H9 (cell line): Measurements from ENCODE around the gene ANXA1. TPM values are rescaled to one million over a fixed set of nuclear protein-coding genes. Genes with fewer than 3 reads are reported as not detected.

Experiments used
- DNase-seq: peaks from one replicate; pipeline ENCODE4 v3.0.0-alpha.2; 2017
- H2AFZ ChIP-seq: one replicate; pipeline ENCODE4 v1.6.1; 2013; ENCODE audit warnings: mild to moderate bottlenecking, low read length, control low read depth, moderate library complexity
- H2AK5ac ChIP-seq: 2 replicates; pipeline ENCODE4 v1.6.1; 2013; ENCODE audit warnings: low read length, control low read depth, mixed read lengths; ENCODE audit not compliant: insufficient read length
- H2BK120ac ChIP-seq: one replicate; pipeline ENCODE4 v1.6.1; 2013; ENCODE audit warnings: low read depth, mild to moderate bottlenecking, low read length, control low read depth, inconsistent platforms; ENCODE audit not compliant: poor library complexity, severe bottlenecking
- H2BK12ac ChIP-seq: 2 replicates; pipeline ENCODE4 v1.6.1; 2013; ENCODE audit warnings: low read length, control low read depth, mixed read lengths, low read depth; ENCODE audit not compliant: insufficient read length
- H2BK15ac ChIP-seq: 2 replicates; pipeline ENCODE4 v1.6.1; 2013; ENCODE audit warnings: low read depth, low read length, control low read depth
- H2BK20ac ChIP-seq: one replicate; pipeline ENCODE4 v1.6.1; 2013; ENCODE audit warnings: low read depth, mild to moderate bottlenecking, low read length, control low read depth, inconsistent platforms; ENCODE audit not compliant: poor library complexity, severe bottlenecking
- H2BK5ac ChIP-seq: 2 replicates; pipeline ENCODE4 v1.6.1; 2013; ENCODE audit warnings: low read length, control low read depth, mixed read lengths; ENCODE audit not compliant: insufficient read length
- H3K14ac ChIP-seq: 2 replicates; pipeline ENCODE4 v1.6.1; 2013; ENCODE audit warnings: low read length, control low read depth; ENCODE audit not compliant: insufficient read depth
- H3K18ac ChIP-seq: 2 replicates; pipeline ENCODE4 v1.6.1; 2013; ENCODE audit warnings: low read depth, mild to moderate bottlenecking, mixed read lengths, low read length, control low read depth; ENCODE audit not compliant: insufficient read length
- H3K23ac ChIP-seq: 2 replicates; pipeline ENCODE4 v1.6.1; 2013; ENCODE audit warnings: low read length, control low read depth, mixed read lengths, low read depth; ENCODE audit not compliant: insufficient read length
- H3K23me2 ChIP-seq: 2 replicates; pipeline ENCODE4 v1.6.1; 2013; ENCODE audit warnings: low read depth, mild to moderate bottlenecking, mixed read lengths, low read length, control low read depth; ENCODE audit not compliant: insufficient read length, poor library complexity, severe bottlenecking
- H3K27ac ChIP-seq: 2 replicates; pipeline ENCODE4 v1.5.1; 2013; ENCODE audit warnings: low read length, control low read depth, mixed read lengths, low read depth; ENCODE audit not compliant: insufficient read length
- H3K27me3 ChIP-seq: 2 replicates; pipeline ENCODE4 v1.6.1; 2013; ENCODE audit warnings: low read length, control low read depth, inconsistent platforms; ENCODE audit not compliant: insufficient read depth
- H3K4ac ChIP-seq: 2 replicates; pipeline ENCODE4 v1.6.1; 2013; ENCODE audit warnings: low read depth, mild to moderate bottlenecking, control low read depth, inconsistent platforms, low read length, moderate library complexity
- H3K4me1 ChIP-seq: 2 replicates; pipeline ENCODE4 v1.6.1; 2013; ENCODE audit warnings: low read length, control low read depth, inconsistent platforms; ENCODE audit not compliant: insufficient read depth
- H3K4me2 ChIP-seq: 2 replicates; pipeline ENCODE4 v1.6.1; 2013; ENCODE audit warnings: low read length, control low read depth, mixed read lengths; ENCODE audit not compliant: insufficient read length, insufficient read depth
- H3K56ac ChIP-seq: 2 replicates; pipeline ENCODE4 v1.6.1; 2013; ENCODE audit warnings: low read depth, mild to moderate bottlenecking, mixed read lengths, low read length, control low read depth; ENCODE audit not compliant: insufficient read length
- H3K79me1 ChIP-seq: 2 replicates; pipeline ENCODE4 v1.6.1; 2013; ENCODE audit warnings: low read depth, mild to moderate bottlenecking, moderate library complexity, low read length, control low read depth, inconsistent platforms; ENCODE audit not compliant: insufficient read depth, poor library complexity, severe bottlenecking
- H3K79me2 ChIP-seq: 2 replicates; pipeline ENCODE4 v1.6.1; 2013; ENCODE audit warnings: low read length, control low read depth, inconsistent platforms; ENCODE audit not compliant: insufficient read depth
- H3K9ac ChIP-seq: 2 replicates; pipeline ENCODE4 v1.6.1; 2013; ENCODE audit warnings: low read length, control low read depth, mixed read lengths; ENCODE audit not compliant: insufficient read length; ENCODE audit errors: extremely low read depth
- H3K9me3 ChIP-seq: one replicate; pipeline ENCODE4 v1.6.1; 2013; ENCODE audit warnings: low read depth, low read length, inconsistent platforms; ENCODE audit not compliant: control insufficient read depth
- H3T11ph ChIP-seq: one replicate; pipeline ENCODE4 v1.6.1; 2013; ENCODE audit warnings: mild to moderate bottlenecking, low read length, control low read depth, inconsistent platforms
- H4K20me1 ChIP-seq: one replicate; pipeline ENCODE4 v1.6.1; 2013; ENCODE audit not compliant: control insufficient read depth, insufficient read length, insufficient read depth
- H4K5ac ChIP-seq: 2 replicates; pipeline ENCODE4 v1.6.1; 2013; ENCODE audit warnings: low read depth, mild to moderate bottlenecking, mixed read lengths, low read length, control low read depth; ENCODE audit not compliant: insufficient read length
- H4K8ac ChIP-seq: replicated peaks from 2 replicates; pipeline ENCODE4 v1.6.1; 2013; ENCODE audit warnings: low read length, control low read depth, mixed read lengths, low read depth; ENCODE audit not compliant: insufficient read length
- H4K91ac ChIP-seq: 2 replicates; pipeline ENCODE4 v1.6.1; 2013; ENCODE audit warnings: low read depth, mild to moderate bottlenecking, moderate library complexity, mixed read lengths, low read length, control low read depth; ENCODE audit not compliant: insufficient read length
- H3K27ac Mint-ChIP-seq, 3 experiments: 2 replicates in 2 of 3; 3 replicates in 1 of 3; pipeline ENCODE4 v1.8.0; 2020 to 2021; ENCODE audit warnings: mixed read lengths in 3 of 3, mild to moderate bottlenecking in 1 of 3, moderate library complexity in 1 of 3
- H3K27me3 Mint-ChIP-seq: 2 replicates; pipeline ENCODE4 v1.8.0; 2021; ENCODE audit warnings: low read depth, mild to moderate bottlenecking, moderate library complexity, mixed read lengths
- H3K36me3 Mint-ChIP-seq, 3 experiments: 2 replicates in 2 of 3; 3 replicates in 1 of 3; pipeline ENCODE4 v1.8.0; 2020 to 2021; ENCODE audit warnings: low read depth in 3 of 3, mixed read lengths in 3 of 3; ENCODE audit not compliant: insufficient read depth in 1 of 3
- H3K4me1 Mint-ChIP-seq, 2 experiments: 2 replicates each; pipeline ENCODE4 v1.8.0; 2020; ENCODE audit warnings: mixed read lengths in 2 of 2
- H3K4me3 Mint-ChIP-seq, 2 experiments: 2 replicates in 1 of 2; 3 replicates in 1 of 2; pipeline ENCODE4 v1.8.0; 2020 to 2021; ENCODE audit warnings: mild to moderate bottlenecking in 2 of 2, mixed read lengths in 2 of 2, moderate library complexity in 1 of 2
- H3K9me3 Mint-ChIP-seq, 2 experiments: 2 replicates in 1 of 2; 3 replicates in 1 of 2; pipeline ENCODE4 v1.8.0; 2020; ENCODE audit warnings: mild to moderate bottlenecking in 2 of 2, mixed read lengths in 2 of 2, moderate library complexity in 1 of 2
- WGBS: extraction: QIAGEN DNeasy Blood & Tissue Kit; methylation state at CpG from one replicate; pipeline ENCODE4 v1.1.7; 2013; ENCODE audit warnings: missing lambda C conversion rate, low lambda C conversion rate, mixed read lengths; ENCODE audit not compliant: insufficient read length; ENCODE audit errors: extremely low coverage; 5-methylcytosine and 5-hydroxymethylcytosine counted together
- total RNA-seq: library from RNA; stranded (reverse); gene quantifications from 2 replicates; pipeline ENCODE4 v1.2.1, GENCODE V29; 2021
- TF ChIP-seq, protein P1 (sequence below): fragments of 200-600 bp; sonication (generic); conservative IDR thresholded peaks from 3 replicates; pipeline ENCODE4 v1.8.0; 2021; ENCODE audit warnings: antibody characterized with exemption, mild to moderate bottlenecking

ANXA1 gene
- total RNA-seq, 1 experiment from 2014 or later, result 3.5 TPM

DNA sequence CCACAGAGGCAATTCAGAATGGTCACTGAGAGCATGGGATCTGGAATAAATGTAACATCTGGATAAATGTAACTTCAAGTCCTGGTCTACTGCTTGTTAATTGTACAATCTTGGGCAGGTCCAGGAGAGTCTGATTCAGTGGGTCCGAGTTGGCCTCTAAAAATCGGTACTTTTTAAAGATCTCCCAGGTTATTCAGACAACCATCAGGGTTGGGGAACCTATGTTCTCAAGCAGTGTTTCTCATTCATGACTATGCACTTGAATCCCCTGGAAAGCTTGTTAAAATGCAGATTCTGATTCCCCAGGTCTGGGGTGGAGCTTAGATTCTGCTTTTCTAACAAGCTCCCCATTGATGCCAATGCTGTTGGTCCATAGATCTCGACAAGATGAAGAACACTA lies 14.8 kb downstream of the ANXA1 start:
- H3K27ac Mint-ChIP-seq, result no peak overlapping the region
- H4K8ac ChIP-seq, result no peak overlapping the region
- H2BK20ac ChIP-seq, result no peak overlapping the region
- TF ChIP-seq, protein P1, sequence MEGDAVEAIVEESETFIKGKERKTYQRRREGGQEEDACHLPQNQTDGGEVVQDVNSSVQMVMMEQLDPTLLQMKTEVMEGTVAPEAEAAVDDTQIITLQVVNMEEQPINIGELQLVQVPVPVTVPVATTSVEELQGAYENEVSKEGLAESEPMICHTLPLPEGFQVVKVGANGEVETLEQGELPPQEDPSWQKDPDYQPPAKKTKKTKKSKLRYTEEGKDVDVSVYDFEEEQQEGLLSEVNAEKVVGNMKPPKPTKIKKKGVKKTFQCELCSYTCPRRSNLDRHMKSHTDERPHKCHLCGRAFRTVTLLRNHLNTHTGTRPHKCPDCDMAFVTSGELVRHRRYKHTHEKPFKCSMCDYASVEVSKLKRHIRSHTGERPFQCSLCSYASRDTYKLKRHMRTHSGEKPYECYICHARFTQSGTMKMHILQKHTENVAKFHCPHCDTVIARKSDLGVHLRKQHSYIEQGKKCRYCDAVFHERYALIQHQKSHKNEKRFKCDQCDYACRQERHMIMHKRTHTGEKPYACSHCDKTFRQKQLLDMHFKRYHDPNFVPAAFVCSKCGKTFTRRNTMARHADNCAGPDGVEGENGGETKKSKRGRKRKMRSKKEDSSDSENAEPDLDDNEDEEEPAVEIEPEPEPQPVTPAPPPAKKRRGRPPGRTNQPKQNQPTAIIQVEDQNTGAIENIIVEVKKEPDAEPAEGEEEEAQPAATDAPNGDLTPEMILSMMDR, result no peak
- H3K9me3 Mint-ChIP-seq, result no peaks in the 10 kb centered on the region
- H3K27me3 Mint-ChIP-seq, result no peaks in the 10 kb centered on the region
- no peak overlapping the region for H2BK15ac ChIP-seq
- H4K91ac ChIP-seq, result no peak overlapping the region
- no peak overlapping the region for H2AFZ ChIP-seq
- H4K20me1 ChIP-seq, result no peaks in the 10 kb centered on the region
- no peak overlapping the region for H3K14ac ChIP-seq
- no peaks in the 10 kb centered on the region for H3K79me2 ChIP-seq
- H3K4me1 ChIP-seq, result peaks cover 2% of the 10 kb centered on the region; the same call in 1 of the 2 replicates
- no peak overlapping the region for H3K23ac ChIP-seq
- H3K36me3 Mint-ChIP-seq, result no peaks in the 10 kb centered on the region
- H2BK120ac ChIP-seq, result no peak overlapping the region
- H2BK5ac ChIP-seq, result no peak overlapping the region
- H3K27me3 ChIP-seq, result no peaks in the 10 kb centered on the region
- H3K4ac ChIP-seq, result no peak overlapping the region
- H3K18ac ChIP-seq, result no peak overlapping the region
- no peak overlapping the region for H4K5ac ChIP-seq
- H3K4me3 Mint-ChIP-seq, result no peak overlapping the region
- H3K79me1 ChIP-seq, result no peaks in the 10 kb centered on the region
- H3K9me3 ChIP-seq, result no peaks in the 10 kb centered on the region
- H3K4me2 ChIP-seq, result no peak overlapping the region
- no peak overlapping the region for H3T11ph ChIP-seq
- peaks cover 11 to 12% of the 10 kb centered on the region in 2 experiments for H3K4me1 Mint-ChIP-seq
- H3K56ac ChIP-seq, result no peak overlapping the region
- H3K27ac ChIP-seq, result no peak overlapping the region
- no peak for DNase-seq
- H2AK5ac ChIP-seq, result no peak overlapping the region
- no peaks in the 10 kb centered on the region for H3K23me2 ChIP-seq
- whole genome bisulfite sequencing, result no CpG with 5 or more reads among the region's 3 CpGs
- H2BK12ac ChIP-seq, result no peak overlapping the region
- H3K9ac ChIP-seq, result no peak overlapping the region
